Cardiac muscle cell (in vitro differentiated cells and primary cell): Measurements from ENCODE around the gene DPF3. TPM values are rescaled to one million over a fixed set of nuclear protein-coding genes. Genes with fewer than 3 reads are reported as not detected.

Experiments used
- DNase-seq, 2 donors: peaks; one replicate each; pipeline versions ENCODE4 v3.0.0 to v3.0.0-alpha.2; 2010 to 2017; ENCODE audit warnings: low read depth in 1 of 2, low spot score in 1 of 2
- H3K27ac ChIP-seq: fragments of 200-600 bp; sonication (generic); 2 replicates; pipeline ENCODE4 v1.5.1; 2016
- H3K27me3 ChIP-seq: fragments of 200-600 bp; sonication (generic); 2 replicates; pipeline ENCODE4 v1.6.0; 2016; ENCODE audit warnings: control low read depth
- H3K36me3 ChIP-seq: fragments of 200-600 bp; sonication (generic); 2 replicates; pipeline ENCODE4 v1.5.1; 2016; ENCODE audit warnings: control low read depth
- H3K4me1 ChIP-seq: fragments of 200-600 bp; sonication (generic); 2 replicates; pipeline ENCODE4 v1.8.1; 2017; ENCODE audit warnings: low read depth, mild to moderate bottlenecking, mixed run types
- H3K4me3 ChIP-seq: fragments of 200-600 bp; sonication (generic); 2 replicates; pipeline ENCODE4 v1.5.1; 2016; ENCODE audit warnings: mild to moderate bottlenecking
- H3K9me3 ChIP-seq: fragments of 200-600 bp; sonication (generic); 2 replicates; pipeline ENCODE4 v1.5.1; 2017; ENCODE audit warnings: low read depth, mild to moderate bottlenecking, control low read depth
- polyA plus RNA-seq: library from polyadenylated mRNA; unstranded; fragments of >200 nt; fragmentation: Nextera tagmentation; extraction: Ambion mirVana; gene quantifications from 2 replicates; pipeline ENCODE4 v1.2.1, GENCODE V29; 2016
- total RNA-seq: library from RNA; depleted of rRNA; stranded (reverse); fragments of >200 nt; gene quantifications from 2 replicates; pipeline ENCODE4 v1.2.3, GENCODE V29; 2016
- TF ChIP-seq, protein P1 (sequence below): IDR thresholded peaks from 2 replicates; pipeline ENCODE4 v1.5.1; 2012; ENCODE audit warnings: low read depth, mild to moderate bottlenecking, low read length

DPF3 gene
- total and polyA plus RNA-seq, 2 experiments from 2014 or later = 25.9 to 84.8 TPM

DNA sequence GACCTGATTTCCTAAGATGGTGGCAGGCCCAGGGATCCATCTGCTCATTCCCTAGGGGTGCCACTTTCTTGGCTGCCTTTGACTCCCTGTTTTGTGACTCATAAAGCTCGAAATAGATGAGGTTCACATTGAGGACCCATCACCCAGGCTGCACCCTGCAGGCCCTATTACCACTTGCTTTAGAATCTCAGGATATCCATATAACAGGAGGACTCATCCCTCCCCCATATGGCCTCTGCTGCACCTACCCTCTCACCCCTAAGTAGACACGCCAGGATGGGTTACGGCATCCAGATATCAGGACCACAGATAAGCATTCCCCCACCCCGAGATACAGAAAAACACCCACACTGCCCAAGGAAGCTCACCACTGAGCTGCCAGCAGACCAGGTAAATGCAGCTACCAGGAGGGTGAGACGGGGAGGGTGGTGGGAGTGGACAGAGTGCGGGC lies 155.7 kb downstream of the DPF3 start:
- Histone ChIP-seq H3K27me3 (no peaks in the 10 kb centered on the region), H3K4me1 (peaks cover 58% of the 10 kb centered on the region), H3K36me3 (no peaks in the 10 kb centered on the region), H3K9me3 (no peaks in the 10 kb centered on the region), H3K27ac (peak overlapping the region; percentile 17), H3K4me3 (no peak overlapping the region)
- no peak for DNase-seq
- TF ChIP-seq, protein P1, sequence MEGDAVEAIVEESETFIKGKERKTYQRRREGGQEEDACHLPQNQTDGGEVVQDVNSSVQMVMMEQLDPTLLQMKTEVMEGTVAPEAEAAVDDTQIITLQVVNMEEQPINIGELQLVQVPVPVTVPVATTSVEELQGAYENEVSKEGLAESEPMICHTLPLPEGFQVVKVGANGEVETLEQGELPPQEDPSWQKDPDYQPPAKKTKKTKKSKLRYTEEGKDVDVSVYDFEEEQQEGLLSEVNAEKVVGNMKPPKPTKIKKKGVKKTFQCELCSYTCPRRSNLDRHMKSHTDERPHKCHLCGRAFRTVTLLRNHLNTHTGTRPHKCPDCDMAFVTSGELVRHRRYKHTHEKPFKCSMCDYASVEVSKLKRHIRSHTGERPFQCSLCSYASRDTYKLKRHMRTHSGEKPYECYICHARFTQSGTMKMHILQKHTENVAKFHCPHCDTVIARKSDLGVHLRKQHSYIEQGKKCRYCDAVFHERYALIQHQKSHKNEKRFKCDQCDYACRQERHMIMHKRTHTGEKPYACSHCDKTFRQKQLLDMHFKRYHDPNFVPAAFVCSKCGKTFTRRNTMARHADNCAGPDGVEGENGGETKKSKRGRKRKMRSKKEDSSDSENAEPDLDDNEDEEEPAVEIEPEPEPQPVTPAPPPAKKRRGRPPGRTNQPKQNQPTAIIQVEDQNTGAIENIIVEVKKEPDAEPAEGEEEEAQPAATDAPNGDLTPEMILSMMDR = no peak

DNA sequence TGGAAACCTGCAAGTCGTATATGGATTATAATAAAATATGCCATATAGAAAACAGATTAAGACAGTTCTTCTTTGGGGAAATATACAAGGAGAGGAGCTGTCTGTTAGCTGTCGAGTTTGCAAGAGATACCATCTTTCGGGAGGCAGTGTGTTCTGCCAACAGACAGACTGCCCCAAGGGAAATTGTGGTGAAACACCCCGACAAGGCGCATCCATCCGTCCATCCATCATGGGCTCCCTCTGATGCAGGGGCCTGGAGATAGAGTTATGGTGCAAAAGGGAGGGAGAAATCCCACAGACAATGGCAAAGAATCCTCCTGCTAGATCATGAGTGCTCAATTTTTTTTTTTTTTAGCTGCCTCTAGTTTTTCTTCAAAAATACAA lies 156.3 kb downstream of the DPF3 start:
- Histone ChIP-seq H3K4me3 (no peak overlapping the region), H3K27me3 (no peaks in the 10 kb centered on the region), H3K36me3 (no peaks in the 10 kb centered on the region), H3K4me1 (peaks cover 57% of the 10 kb centered on the region), H3K9me3 (no peaks in the 10 kb centered on the region), H3K27ac (no peak overlapping the region)
- no peak for DNase-seq
- TF ChIP-seq, protein P1 = no peak

DNA sequence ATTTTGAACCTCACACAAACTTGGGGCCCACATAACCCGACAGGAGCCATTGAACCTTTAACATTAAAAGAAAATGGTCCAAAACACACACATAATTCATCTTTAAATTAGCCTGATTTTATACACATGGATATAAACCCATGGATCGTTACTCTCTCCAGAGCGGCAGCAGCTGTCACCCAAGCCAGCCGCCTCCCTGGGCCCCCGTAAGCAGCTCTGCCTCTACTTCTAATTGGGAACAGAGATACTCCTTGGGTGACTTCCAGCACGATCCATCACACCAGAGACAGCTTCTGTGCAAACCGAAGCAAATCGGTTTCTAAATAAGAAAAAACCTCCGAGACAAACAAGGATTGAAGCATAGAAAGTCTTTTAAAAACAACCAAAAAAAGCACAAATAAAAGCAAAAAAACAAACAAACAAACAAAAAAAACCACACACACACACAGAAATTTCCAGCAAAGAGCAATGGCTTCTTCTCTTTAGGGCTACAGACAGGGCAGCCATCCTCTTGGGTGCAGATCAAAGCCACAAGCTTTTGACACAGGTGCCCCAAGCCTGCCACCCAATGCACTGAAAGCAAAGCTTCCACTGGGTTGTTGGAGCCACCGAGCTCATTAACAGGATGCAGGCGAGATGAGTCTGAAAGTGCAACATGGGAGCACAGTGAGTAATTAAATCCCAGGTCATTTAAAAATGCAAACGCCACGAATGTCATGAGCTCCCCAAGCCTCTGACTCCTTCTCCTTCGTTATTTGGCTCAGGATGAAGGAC lies 156.9 kb downstream of the DPF3 start:
- Histone ChIP-seq H3K9me3 (no peaks in the 10 kb centered on the region), H3K27ac (no peak overlapping the region), H3K27me3 (no peaks in the 10 kb centered on the region), H3K36me3 (no peaks in the 10 kb centered on the region), H3K4me3 (no peak overlapping the region), H3K4me1 (peaks cover 51% of the 10 kb centered on the region)
- no peak for DNase-seq
- TF ChIP-seq, protein P1 = no peak

DNA sequence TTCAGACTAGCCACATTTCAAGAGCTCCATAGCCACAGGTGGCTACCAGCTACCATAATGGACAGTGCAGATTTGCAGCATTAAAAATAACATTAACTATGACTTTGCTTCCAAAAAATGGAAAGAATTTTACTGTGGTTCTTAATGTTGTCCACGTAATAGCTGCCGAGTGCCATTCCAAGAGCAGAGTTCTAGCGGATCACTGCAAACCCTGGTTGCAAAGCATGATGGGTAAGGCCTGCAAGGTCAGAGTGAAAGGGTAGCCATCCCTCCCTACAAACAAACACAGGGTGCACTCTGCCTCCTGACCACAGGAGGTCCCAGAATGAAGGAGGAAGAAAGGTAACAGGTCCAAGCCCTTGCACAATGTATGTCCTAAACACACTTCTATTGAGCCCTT lies 157.6 kb downstream of the DPF3 start:
- no peaks in the 10 kb centered on the region for H3K9me3 ChIP-seq
- no peak overlapping the region for H3K27ac ChIP-seq
- H3K4me3 ChIP-seq = no peak overlapping the region
- TF ChIP-seq, protein P1 = no peak
- DNase-seq = no peak
- H3K27me3 ChIP-seq = no peaks in the 10 kb centered on the region
- peaks cover 44% of the 10 kb centered on the region for H3K4me1 ChIP-seq
- no peaks in the 10 kb centered on the region for H3K36me3 ChIP-seq

DNA sequence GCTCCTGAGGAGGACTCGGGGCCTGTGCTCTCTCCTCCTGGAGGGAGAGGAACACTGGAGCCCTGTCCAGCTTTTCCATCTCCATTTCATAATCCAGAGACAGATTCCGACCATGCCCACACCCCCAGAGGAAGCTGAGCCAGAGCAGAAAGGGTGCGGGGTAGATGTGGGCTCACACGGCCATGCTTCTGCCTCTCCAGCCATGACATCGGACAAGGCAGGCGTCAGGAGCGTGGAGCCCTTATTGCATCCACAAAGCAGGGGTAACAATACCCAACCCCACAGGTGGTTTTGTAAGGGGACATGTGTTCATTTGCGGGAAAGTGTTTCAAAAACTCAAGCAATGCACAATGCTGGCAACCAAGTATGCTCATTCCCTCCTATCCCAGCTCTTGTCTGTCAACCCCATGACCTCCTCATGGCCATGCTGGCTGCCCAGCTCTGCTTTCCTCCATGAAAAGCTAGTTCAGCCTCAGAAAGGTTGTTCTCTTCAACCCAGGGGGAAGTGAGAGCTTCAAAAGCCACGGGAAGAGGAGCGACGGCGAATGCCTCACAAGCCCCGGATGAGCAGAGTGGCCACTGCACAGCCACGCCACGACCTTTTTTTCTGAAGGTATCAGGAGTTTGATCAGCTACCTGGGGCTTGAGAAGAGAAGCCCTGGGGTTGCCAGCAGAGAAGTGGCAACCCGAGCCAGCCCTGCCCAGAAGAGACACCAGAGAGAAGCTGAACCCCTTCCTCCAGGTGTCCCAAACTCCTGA lies 161.7 kb downstream of the DPF3 start:
- DNase-seq = no peak
- TF ChIP-seq, protein P1 = no peak
- Histone ChIP-seq H3K27ac (peak overlapping the region; percentile 50), H3K4me1 (peaks cover 11% of the 10 kb centered on the region), H3K9me3 (no peaks in the 10 kb centered on the region), H3K27me3 (no peaks in the 10 kb centered on the region), H3K4me3 (no peak overlapping the region), H3K36me3 (peaks cover 2% of the 10 kb centered on the region)
